ENCODE data around the gene MCTP2. TPM values are rescaled to one million over a fixed set of nuclear protein-coding genes. Genes with fewer than 3 reads are reported as not detected.

Gene MCTP2
- total and polyA plus RNA-seq, 9 of the 15 experiments (the other 6 are each of a cell fraction or from before 2014, with no cell fraction given), result 0.07 TPM; not detected in 8

DNA sequence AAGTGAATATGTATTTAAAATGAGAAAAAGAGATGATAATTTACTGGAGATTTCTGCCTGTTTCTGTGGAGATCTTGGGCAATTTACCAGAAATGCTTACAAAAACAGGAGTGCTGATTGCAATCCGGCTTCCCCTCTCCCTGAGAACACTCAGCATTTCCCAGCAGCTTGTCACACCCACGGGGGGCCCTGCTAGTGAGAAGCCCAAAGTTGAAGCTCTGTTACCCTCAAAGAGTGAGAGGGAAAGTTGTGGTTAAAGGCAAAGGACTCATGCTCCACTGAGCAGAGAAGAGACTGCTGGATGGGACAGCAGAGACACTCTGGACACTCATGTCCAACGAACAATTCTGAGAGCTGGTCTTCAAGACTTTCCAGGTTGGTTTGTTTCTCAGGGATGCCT, 2.9 kb downstream of the MCTP2 start:
- POLR2A ChIA-PET, result no interaction called here
- in situ Hi-C loops (cut with MboI) (no loop called here), intact Hi-C loops (cut with micrococcal nuclease) (no loop called here)
- no peak for DNase-seq (ENCODE audit: extremely low read depth in 1 of 4, low spot score in 3 of 4)
- H3K79me2 ChIP-seq (ENCODE audit: control insufficient read depth, insufficient read depth, low read length), result no peaks in the 10 kb centered on the region
- H3K27ac ChIP-seq (ENCODE audit: extremely low read depth, low read depth, low read length), result no peak overlapping the region
- WGBS (ENCODE audit: insufficient coverage, low coverage, missing lambda C conversion rate), result 0% methylated on average over 3 of the region's 3 CpGs
- H2AFZ ChIP-seq (ENCODE audit: low read depth, low read length), result no peak overlapping the region
- no peaks in the 10 kb centered on the region for H4K20me1 ChIP-seq (replicated peaks; ENCODE audit: control insufficient read depth, insufficient read depth, low read length)
- no peak for TF ChIP-seq PTTG1 (tag; IDR thresholded peaks at IDR 0.05; ENCODE audit: low read depth)
- no peak for TF ChIP-seq SRSF1 (IDR thresholded peaks at IDR 0.05; ENCODE audit: low read depth, low read length)
- no peak for TF ChIP-seq SOX6 (IDR thresholded peaks at IDR 0.05)
- no peak for TF ChIP-seq FOXK1 (CRISPR knock-in tag; IDR thresholded peaks at IDR 0.05; ENCODE audit: borderline replicate concordance)
- TF ChIP-seq, protein P1, sequence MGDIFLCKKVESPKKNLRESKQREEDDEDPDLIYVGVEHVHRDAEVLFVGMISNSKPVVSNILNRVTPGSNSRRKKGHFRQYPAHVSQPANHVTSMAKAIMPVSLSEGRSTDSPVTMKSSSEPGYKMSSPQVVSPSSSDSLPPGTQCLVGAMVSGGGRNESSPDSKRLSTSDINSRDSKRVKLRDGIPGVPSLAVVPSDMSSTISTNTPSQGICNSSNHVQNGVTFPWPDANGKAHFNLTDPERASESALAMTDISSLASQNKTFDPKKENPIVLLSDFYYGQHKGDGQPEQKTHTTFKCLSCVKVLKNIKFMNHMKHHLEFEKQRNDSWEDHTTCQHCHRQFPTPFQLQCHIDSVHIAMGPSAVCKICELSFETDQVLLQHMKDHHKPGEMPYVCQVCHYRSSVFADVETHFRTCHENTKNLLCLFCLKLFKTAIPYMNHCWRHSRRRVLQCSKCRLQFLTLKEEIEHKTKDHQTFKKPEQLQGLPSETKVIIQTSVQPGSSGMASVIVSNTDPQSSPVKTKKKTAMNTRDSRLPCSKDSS (IDR thresholded peaks at IDR 0.05; ENCODE audit: low read depth, partially characterized antibody), result no peak
- no peak for TF ChIP-seq NONO (IDR thresholded peaks at IDR 0.05; ENCODE audit: low read depth in 2 of 2, low read length in 1 of 2)
- TF ChIP-seq FOXJ3 (CRISPR knock-in tag; IDR thresholded peaks at IDR 0.05), result no peak
- TF ChIP-seq, protein P2, sequence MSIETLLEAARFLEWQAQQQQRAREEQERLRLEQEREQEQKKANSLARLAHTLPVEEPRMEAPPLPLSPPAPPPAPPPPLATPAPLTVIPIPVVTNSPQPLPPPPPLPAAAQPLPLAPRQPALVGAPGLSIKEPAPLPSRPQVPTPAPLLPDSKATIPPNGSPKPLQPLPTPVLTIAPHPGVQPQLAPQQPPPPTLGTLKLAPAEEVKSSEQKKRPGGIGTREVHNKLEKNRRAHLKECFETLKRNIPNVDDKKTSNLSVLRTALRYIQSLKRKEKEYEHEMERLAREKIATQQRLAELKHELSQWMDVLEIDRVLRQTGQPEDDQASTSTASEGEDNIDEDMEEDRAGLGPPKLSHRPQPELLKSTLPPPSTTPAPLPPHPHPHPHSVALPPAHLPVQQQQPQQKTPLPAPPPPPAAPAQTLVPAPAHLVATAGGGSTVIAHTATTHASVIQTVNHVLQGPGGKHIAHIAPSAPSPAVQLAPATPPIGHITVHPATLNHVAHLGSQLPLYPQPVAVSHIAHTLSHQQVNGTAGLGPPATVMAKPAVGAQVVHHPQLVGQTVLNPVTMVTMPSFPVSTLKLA (conservative IDR thresholded peaks at IDR 0.05), result no peak
- no peak for TF ChIP-seq ARHGAP35 (IDR thresholded peaks at IDR 0.05; ENCODE audit: partially characterized antibody)
- TF ChIP-seq SETDB1 (IDR thresholded peaks at IDR 0.05; ENCODE audit: low read length), result no peak
- no peak for TF ChIP-seq U2AF1 (optimal IDR thresholded peaks at IDR 0.05; ENCODE audit: low read depth, low read length)
- TF ChIP-seq ZNF668 (CRISPR knock-in tag; IDR thresholded peaks at IDR 0.05), result no peak
- TF ChIP-seq, protein P3, sequence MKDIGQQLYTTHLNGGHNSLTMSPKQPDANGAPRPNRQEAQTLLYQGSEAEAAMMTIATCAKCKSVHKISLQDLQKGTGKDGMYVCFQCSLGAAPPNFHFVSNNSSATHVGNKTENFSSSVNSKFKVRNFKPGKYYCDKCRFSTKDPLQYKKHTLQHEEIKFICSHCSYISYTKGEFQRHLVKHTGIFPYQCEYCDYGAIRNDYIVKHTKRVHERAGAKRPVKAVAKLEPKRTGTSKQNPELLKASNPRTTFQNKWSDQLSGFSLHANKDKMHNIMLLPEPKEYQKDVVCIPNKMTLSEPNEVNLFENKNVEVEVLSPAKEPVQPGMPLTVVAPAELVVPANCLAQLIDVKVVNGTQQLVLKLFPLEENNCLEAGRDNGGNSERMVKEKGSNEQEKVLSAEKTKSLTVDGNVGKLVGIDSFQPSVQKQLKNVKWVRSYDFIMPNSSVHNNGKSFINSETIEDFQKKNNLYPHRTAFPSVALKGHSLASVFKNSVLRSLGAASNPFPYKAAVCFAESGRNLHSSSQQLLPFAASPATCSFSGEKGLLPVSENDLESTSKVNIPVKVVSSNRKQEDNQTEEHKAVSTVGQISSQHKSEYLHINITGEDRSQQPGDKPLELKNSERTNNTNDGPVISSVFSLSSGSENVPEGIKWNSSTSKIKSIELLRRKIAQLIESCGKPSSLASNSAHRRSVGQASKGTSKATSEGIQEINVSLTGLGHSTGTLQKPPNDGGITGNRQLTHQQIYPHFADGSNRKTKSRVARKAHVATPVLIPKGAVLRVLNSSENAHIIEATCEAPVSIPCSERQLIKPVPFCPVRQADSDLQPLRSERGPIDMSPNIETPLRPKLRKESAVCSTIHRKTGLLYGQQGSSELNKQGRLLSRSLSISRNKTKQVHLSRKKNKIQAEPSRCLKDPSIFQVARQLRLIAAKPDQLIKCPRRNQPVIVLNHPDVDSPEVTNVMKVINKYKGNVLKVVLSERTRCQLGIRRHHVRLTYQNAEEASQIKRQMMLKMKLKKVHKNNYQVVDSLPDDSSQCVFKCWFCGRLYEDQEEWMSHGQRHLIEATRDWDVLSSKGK (CRISPR knock-in tag; IDR thresholded peaks at IDR 0.05), result no peak
- no peak for TF ChIP-seq IFI16 (CRISPR knock-in tag; IDR thresholded peaks at IDR 0.05)
- TF ChIP-seq ZNF175 (CRISPR knock-in tag; IDR thresholded peaks at IDR 0.05; ENCODE audit: low read depth), result no peak
- no peak for TF ChIP-seq CBX5 (IDR thresholded peaks at IDR 0.05; ENCODE audit: borderline replicate concordance, low read depth)
- no peak overlapping the region for H3K4me2 ChIP-seq (ENCODE audit: insufficient read depth, low read length)
- no TSS peak for BruUV-seq (replicated peaks)
- no peaks in the 10 kb centered on the region for H3K9me1 ChIP-seq (ENCODE audit: control insufficient read depth, insufficient read depth, low read length)
- H3K9me3 ChIP-seq (replicated peaks; ENCODE audit: control insufficient read depth, insufficient read depth, low read depth, low read length), result no peaks in the 10 kb centered on the region
- H3K4me1 ChIP-seq (replicated peaks in 1 of 2; ENCODE audit: control insufficient read depth in 2 of 2, insufficient read depth in 2 of 2, low read length in 2 of 2), result no peaks in the 10 kb centered on the region
- H3K36me3 ChIP-seq (ENCODE audit: control insufficient read depth, insufficient read depth, low read length), result no peaks in the 10 kb centered on the region
- FAIRE-seq, result no peak
- no peak for ATAC-seq
- no peak overlapping the region for H3K4me3 ChIP-seq
- H3K27me3 ChIP-seq (ENCODE audit: control insufficient read depth in 2 of 2, insufficient read depth in 2 of 2, low read length in 2 of 2), result no peaks in the 10 kb centered on the region
- H3K9ac ChIP-seq (ENCODE audit: insufficient read depth in 1 of 2, low read depth in 2 of 2, low read length in 2 of 2), result no peak overlapping the region
- CTCF ChIA-PET (ENCODE audit: low intra/inter-chr PET ratio), result no interaction called here

Data from K562 (cell line).